Femur (tissue), 1 donor: ENCODE results near the gene UNKL.

Experiments
- DNase-seq: peaks from one replicate; pipeline ENCODE4 v3.0.0-alpha.2; 2017

UNKL gene

GRCh38 chr16:1320658-1321240, 93.8 kb downstream of the UNKL start:
- DNase-seq = no peak

- no peak for DNase-seq
Measured at GRCh38 chr16:1320097-1320496, 94.4 kb downstream of the UNKL start.

- no peak for DNase-seq
Measured at GRCh38 chr16:1319041-1319440, 95.5 kb downstream of the UNKL start.

- no peak for DNase-seq
Measured at GRCh38 chr16:1318268-1318545, 96.3 kb downstream of the UNKL start.

- no peak for DNase-seq
Measured at GRCh38 chr16:1317479-1318267, 96.8 kb downstream of the UNKL start.

GRCh38 chr16:1316033-1316405, 98.5 kb downstream of the UNKL start:
- DNase-seq = no peak

- DNase-seq = no peak
Measured at GRCh38 chr16:1315081-1316032, 99.1 kb downstream of the UNKL start.

- DNase-seq = no peak
Measured at GRCh38 chr16:1314399-1315068, 100.0 kb downstream of the UNKL start.

- no peak for DNase-seq
Measured at GRCh38 chr16:1313721-1314369, 100.7 kb downstream of the UNKL start.
